GM21423 (cell line): ENCODE measurements around the gene FSTL5.

Experiments used
- ATAC-seq: cut with Tn5 transposase; IDR thresholded peaks from one replicate; pipeline ENCODE4 v1.9.1; 2021; ENCODE audit warnings: mild to moderate bottlenecking, moderate library complexity; ENCODE audit not compliant: unreplicated experiment

The FSTL5 gene

GRCh38 chr4:161466316-161466715 lies 697.5 kb downstream of the FSTL5 start:
- no peak for ATAC-seq

DNA sequence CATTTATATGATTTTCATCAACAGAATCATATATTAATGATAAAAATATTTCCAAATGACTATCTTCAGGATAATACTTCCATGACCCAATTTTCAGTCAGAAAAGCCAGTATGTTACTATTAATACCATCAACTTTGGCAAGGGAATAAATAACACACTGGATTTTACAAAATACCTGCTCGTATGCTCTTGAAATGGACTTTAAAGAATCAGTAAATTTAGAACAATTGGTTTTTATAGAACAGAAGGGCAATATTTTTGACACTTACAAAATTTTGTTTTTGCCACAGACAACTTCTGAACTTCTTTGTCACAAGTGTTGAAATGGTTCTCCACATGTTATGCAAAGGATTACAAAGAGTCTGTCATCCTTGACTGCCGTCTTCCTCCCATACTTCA lies 700.4 kb downstream of the FSTL5 start:
- ATAC-seq, result no peak

DNA sequence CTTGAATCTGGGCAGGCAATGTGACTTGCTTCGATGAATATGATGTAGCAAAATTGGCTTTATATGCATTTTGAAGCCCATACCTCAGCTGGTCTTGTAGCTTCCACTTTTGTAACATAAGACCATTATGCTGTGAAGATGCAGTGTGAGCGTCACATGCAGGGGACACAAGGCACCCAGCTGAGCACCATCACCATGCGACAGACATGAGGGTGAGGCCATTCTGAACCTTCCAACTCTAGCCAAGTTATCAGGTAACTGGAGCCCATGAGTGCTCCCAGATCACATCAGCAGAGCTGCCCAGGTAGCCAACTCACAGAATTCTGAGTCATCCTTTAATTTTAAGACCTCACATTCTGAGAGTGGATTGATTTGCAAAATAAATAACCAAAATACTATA lies 705.9 kb downstream of the FSTL5 start:
- no peak for ATAC-seq

GRCh38 chr4:161457311-161457710 lies 706.5 kb downstream of the FSTL5 start:
- ATAC-seq, result no peak

GRCh38 chr4:161454860-161455259 lies 708.9 kb downstream of the FSTL5 start:
- ATAC-seq, result no peak

DNA sequence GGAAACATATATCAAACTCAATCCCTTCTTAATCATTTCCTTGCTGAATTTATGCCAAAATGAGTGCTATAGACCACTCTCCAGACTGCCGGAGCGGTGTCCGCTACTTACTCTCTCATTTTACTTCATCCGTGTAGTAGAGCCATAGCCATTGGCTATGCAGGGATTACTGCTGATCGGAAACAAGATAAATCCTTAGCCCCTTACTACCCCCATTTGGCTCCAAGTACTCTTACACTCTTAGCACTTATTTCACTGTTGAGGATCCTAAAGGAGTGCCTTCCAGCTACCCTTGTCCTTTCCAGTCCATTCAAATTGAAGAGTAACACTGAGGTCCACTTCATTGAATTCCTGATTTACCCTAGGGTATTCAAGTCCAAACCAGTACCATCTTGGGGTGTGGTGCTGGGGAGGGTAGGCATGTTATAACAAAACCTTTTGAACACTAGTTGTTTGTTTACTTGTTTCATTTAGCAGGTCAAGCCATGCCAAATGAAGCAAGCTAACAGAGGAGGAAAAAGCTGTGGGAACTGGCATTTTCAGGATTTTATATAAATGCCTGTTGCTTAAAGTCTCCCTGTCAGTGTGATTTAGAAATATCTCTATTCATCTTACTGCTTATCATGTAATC lies 715.1 kb downstream of the FSTL5 start:
- ATAC-seq, result no peak

GRCh38 chr4:161444626-161445025 lies 719.2 kb downstream of the FSTL5 start:
- no peak for ATAC-seq

DNA sequence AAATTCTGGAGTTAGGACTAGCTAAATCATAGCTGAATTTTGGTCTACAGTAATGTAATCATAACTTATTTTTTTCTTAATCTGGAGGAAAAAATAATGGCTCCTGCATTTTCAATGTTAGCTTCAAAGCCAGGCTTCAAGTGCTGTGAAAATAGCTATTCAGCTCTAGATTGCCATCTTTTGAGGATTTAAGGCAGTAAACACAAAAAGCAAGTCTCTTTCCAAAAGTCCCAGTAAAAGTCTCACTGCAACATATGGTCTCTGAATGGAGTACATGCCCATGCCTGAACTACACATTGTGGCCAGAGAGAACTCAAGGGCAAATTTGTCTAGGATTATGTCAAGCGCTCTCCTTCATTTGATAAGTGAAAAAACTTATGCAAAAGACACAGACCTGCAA lies 720.9 kb downstream of the FSTL5 start:
- no peak for ATAC-seq

- ATAC-seq, result no peak
These were observed 725.7 kb downstream of the FSTL5 start for GRCh38 chr4:161438096-161438495.

- no peak for ATAC-seq
These were observed 735.4 kb downstream of the FSTL5 start for GRCh38 chr4:161428180-161428965.

GRCh38 chr4:161419822-161420221 lies 744.0 kb downstream of the FSTL5 start:
- ATAC-seq, result no peak

DNA sequence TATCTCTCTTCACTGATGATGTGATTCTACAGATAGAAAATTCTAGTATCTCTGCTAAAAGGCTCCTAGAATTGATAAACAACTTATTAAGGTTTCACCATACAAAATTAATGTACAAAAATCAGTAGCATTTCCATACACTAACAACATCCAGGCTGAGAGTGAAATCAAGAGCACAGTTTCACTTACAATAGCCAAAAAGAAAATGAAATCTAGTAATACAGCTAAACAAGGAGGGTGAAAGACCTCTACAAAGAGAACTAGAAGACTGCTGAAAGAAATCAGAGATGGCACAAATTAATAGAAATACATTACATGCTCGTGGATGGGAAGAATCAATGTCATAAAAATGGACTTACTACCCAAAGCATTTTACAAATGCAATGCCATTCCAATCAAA lies 751.9 kb downstream of the FSTL5 start:
- ATAC-seq, result no peak

DNA sequence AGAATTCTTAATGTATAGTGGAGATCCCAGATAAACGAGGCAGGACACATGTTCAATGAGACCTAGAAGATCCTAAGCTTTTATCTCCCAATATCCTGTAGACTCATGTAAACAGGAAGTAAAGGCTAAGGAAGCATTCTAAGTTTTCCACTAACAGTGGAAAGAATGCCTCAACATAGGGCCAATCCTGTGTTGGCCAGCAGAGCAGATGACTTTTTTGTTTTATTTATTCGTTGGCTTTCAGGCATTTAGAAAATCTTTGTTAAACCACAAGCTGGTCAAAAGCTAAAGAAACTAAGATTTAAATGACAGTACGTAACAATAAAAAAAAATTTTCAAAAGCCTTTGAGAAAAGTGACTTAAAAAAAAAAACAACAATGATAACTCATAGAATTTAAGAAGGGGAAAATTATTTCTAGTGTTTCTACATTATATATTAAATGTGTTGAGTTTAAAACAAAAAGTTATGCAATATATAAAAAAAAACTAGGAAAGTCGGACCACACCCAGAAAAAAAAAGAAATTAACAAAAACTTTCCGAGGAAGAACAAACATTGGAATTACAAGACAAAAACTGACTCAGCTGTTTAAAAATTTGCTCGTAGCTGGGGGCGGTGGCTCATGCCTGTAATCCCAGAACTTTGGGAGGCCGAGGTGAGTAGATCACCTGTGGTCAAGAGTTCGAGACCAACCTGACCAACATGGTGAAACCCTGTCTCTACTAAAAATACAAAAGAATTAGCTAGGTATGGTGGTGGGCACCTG lies 759.3 kb downstream of the FSTL5 start:
- no peak for ATAC-seq

- ATAC-seq, result no peak
These were observed 760.0 kb downstream of the FSTL5 start for GRCh38 chr4:161403781-161404180.

DNA sequence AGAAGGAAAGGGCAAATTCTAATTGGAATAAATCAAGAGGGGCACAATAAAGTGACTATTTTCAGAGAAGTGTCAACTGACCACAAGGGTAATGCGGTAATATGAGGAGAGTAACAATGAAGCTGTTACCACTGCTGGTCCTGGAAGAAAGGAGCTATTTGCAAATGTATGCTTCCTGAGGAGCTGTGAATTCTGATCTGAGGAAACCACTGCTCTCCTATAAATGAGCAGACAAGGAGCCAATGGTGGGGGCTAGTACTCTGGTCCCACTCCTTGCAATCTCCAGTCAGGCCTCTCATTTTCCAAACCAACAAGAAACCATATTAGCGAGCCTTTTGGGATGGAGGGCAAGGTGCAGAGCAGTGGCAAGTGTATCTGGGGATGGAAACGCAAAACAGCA lies 770.2 kb downstream of the FSTL5 start:
- ATAC-seq, result no peak

- ATAC-seq, result no peak
These were observed 781.1 kb downstream of the FSTL5 start for GRCh38 chr4:161382655-161383054.

DNA sequence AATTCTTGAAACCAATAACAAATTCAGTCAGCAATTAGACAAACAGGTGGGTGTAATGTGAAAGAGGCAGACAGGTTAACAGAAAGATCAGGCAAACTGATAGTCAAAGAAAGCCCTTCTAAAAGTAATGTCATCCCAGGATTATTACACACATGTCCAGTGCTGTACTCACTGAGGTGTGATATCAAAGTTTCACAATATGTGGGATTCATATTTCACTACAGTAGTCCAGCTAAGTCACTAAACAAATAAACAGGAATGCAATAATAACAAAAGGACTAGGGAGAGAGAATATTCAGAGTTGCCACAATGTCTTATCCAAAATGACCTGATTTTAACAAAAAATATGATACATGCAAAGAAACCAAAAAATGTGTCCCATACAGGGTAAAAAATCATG lies 787.5 kb downstream of the FSTL5 start:
- no peak for ATAC-seq

GRCh38 chr4:161364681-161365080 lies 799.1 kb downstream of the FSTL5 start:
- no peak for ATAC-seq

GRCh38 chr4:161360982-161361381 lies 802.8 kb downstream of the FSTL5 start:
- no peak for ATAC-seq

GRCh38 chr4:161359491-161359890 lies 804.3 kb downstream of the FSTL5 start:
- no peak for ATAC-seq

DNA sequence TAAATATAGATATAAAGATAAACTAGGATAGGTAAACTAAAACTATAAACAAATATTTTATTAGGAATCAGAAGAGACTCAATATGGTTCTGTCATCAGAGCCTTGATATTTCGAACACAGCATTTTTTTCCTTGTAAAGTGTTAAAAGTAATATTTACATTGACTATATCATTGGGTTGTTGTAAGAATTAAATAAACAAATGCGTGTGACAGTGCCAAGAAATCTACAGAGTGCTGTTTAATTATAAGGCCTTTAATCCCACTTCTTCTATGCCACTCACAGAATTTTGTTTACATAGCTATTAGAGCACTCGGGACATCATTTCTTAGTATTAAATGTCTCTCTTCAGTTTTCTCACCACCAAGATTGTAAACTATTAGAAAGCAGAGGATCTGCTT lies 807.4 kb downstream of the FSTL5 start:
- no peak for ATAC-seq

- no peak for ATAC-seq
These were observed 812.9 kb downstream of the FSTL5 start for GRCh38 chr4:161350946-161351345.
